SK-N-SH treated with all-trans-retinoic acid at 6 μM for 48 hours (cell line): ENCODE results near the gene POLR2E.

Experiments used
- BACH2 ChIP-seq: fragments of 250-450 bp; sonication (Bioruptor Pico); IDR thresholded peaks from 2 replicates; pipeline ENCODE4 v1.9.0; 2021; ENCODE audit warnings: mild to moderate bottlenecking, borderline replicate concordance
- CSDC2 ChIP-seq: fragments of 250-450 bp; sonication (Bioruptor Pico); IDR thresholded peaks from 2 replicates; pipeline ENCODE4 v1.5.0; 2020; ENCODE audit warnings: mild to moderate bottlenecking, moderate library complexity
- ESRRG ChIP-seq: fragments of 250-450 bp; sonication (Bioruptor Pico); IDR thresholded peaks from 2 replicates; pipeline ENCODE4 v1.6.1; 2021; ENCODE audit warnings: mild to moderate bottlenecking
- ISL1 ChIP-seq: fragments of 250-450 bp; sonication (Bioruptor Pico); IDR thresholded peaks from 2 replicates; pipeline ENCODE4 v2.1.2; 2022; ENCODE audit warnings: mild to moderate bottlenecking, moderate library complexity
- OSR1 ChIP-seq: fragments of 250-450 bp; sonication (Bioruptor Pico); IDR thresholded peaks from 2 replicates; pipeline ENCODE4 v1.8.0; 2022; ENCODE audit warnings: moderate library complexity, mild to moderate bottlenecking, inconsistent platforms
- RARB ChIP-seq: fragments of 250-450 bp; sonication (Bioruptor Pico); IDR thresholded peaks from 2 replicates; pipeline ENCODE4 v1.8.0; 2021; ENCODE audit warnings: mild to moderate bottlenecking, moderate library complexity
- ZFP30 ChIP-seq: fragments of 450-650 bp; formaldehyde crosslinking; IDR thresholded peaks from 2 replicates; pipeline ENCODE4 v1.5.0; 2022; ENCODE audit warnings: mild to moderate bottlenecking, moderate library complexity
- ZNF8 ChIP-seq: fragments of 450-650 bp; formaldehyde crosslinking; IDR thresholded peaks from 2 replicates; pipeline ENCODE4 v1.5.0; 2020; ENCODE audit warnings: mild to moderate bottlenecking, moderate library complexity
- TF ChIP-seq, protein P1 (sequence below): fragments of 250-450 bp; sonication (Bioruptor Pico); IDR thresholded peaks from 2 replicates; pipeline ENCODE4 v1.5.1; 2021; ENCODE audit warnings: mild to moderate bottlenecking, moderate library complexity
- TF ChIP-seq, protein P2 (sequence below): fragments of 250-450 bp; sonication (Bioruptor Pico); IDR thresholded peaks from 2 replicates; pipeline ENCODE4 v1.8.0; 2020; ENCODE audit warnings: mild to moderate bottlenecking, moderate library complexity, borderline replicate concordance
- TF ChIP-seq, protein P3 (sequence below): fragments of 250-450 bp; sonication (Bioruptor Pico); IDR thresholded peaks from 2 replicates; pipeline ENCODE4 v1.5.1; 2020; ENCODE audit warnings: low read depth, mild to moderate bottlenecking, moderate library complexity

DNA sequence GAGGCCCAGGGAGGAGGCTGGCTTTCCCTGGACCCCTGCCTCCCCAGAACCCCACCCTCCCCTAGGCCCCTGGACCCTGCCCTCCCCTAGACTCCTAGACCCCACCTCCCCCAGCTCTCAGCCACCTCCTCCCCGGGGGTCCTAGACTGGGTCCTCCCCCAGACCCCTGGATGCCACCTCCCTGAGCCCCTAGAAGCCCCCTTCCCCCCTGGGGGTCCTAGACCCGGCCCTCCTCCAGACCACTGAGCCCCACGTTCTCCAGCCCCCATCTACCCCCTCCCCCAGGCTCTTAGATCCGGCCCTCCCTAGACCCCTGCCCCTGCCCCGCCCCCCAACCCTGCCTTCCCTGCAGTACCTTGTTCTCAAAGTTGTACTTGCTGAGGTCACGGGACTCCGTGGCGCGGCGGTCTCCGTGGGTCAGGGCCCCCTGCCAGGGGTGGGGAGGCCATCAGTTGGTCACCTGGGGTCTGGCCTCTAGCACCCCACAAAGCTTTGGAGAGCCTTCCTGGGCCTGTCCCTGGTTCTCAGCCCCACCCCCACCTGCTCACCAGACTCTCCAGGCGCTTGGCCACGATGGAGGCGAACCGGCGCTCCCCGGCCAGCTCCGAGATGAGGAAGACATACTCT is 16.6 kb upstream of the POLR2E start:
- TF ChIP-seq BACH2 (CRISPR knock-in tag) (no peak), ESRRG (CRISPR knock-in tag) (no peak), RARB (CRISPR knock-in tag) (no peak), CSDC2 (CRISPR knock-in tag) (no peak), ZNF8 (CRISPR knock-in tag) (no peak), ZFP30 (CRISPR knock-in tag) (no peak), OSR1 (no peak), ISL1 (CRISPR knock-in tag) (no peak)
- TF ChIP-seq, protein P1, sequence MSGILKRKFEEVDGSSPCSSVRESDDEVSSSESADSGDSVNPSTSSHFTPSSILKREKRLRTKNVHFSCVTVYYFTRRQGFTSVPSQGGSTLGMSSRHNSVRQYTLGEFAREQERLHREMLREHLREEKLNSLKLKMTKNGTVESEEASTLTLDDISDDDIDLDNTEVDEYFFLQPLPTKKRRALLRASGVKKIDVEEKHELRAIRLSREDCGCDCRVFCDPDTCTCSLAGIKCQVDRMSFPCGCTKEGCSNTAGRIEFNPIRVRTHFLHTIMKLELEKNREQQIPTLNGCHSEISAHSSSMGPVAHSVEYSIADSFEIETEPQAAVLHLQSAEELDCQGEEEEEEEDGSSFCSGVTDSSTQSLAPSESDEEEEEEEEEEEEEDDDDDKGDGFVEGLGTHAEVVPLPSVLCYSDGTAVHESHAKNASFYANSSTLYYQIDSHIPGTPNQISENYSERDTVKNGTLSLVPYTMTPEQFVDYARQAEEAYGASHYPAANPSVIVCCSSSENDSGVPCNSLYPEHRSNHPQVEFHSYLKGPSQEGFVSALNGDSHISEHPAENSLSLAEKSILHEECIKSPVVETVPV (CRISPR knock-in tag): no peak
- TF ChIP-seq, protein P2, sequence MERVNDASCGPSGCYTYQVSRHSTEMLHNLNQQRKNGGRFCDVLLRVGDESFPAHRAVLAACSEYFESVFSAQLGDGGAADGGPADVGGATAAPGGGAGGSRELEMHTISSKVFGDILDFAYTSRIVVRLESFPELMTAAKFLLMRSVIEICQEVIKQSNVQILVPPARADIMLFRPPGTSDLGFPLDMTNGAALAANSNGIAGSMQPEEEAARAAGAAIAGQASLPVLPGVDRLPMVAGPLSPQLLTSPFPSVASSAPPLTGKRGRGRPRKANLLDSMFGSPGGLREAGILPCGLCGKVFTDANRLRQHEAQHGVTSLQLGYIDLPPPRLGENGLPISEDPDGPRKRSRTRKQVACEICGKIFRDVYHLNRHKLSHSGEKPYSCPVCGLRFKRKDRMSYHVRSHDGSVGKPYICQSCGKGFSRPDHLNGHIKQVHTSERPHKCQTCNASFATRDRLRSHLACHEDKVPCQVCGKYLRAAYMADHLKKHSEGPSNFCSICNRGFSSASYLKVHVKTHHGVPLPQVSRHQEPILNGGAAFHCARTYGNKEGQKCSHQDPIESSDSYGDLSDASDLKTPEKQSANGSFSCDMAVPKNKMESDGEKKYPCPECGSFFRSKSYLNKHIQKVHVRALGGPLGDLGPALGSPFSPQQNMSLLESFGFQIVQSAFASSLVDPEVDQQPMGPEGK (CRISPR knock-in tag): no peak
- TF ChIP-seq, protein P3, sequence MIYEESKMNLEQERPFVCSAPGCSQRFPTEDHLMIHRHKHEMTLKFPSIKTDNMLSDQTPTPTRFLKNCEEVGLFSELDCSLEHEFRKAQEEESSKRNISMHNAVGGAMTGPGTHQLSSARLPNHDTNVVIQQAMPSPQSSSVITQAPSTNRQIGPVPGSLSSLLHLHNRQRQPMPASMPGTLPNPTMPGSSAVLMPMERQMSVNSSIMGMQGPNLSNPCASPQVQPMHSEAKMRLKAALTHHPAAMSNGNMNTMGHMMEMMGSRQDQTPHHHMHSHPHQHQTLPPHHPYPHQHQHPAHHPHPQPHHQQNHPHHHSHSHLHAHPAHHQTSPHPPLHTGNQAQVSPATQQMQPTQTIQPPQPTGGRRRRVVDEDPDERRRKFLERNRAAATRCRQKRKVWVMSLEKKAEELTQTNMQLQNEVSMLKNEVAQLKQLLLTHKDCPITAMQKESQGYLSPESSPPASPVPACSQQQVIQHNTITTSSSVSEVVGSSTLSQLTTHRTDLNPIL (CRISPR knock-in tag): no peak
